WTC11 (cell line): ENCODE measurements around the gene F2.

ENCODE experiments used
- RORB ChIP-seq: fragments of 250-450 bp; sonication (Bioruptor Pico); IDR thresholded peaks from 2 replicates; pipeline ENCODE4 v1.9.0; 2021; ENCODE audit warnings: mild to moderate bottlenecking
- TF ChIP-seq, protein P1 (sequence below): sonication (generic); formaldehyde crosslinking; IDR thresholded peaks from 2 replicates; pipeline ENCODE4 v1.8.0; 2022; ENCODE audit warnings: mild to moderate bottlenecking, missing genetic modification reagents
- TF ChIP-seq, protein P2 (sequence below): fragments of 200-600 bp; IDR thresholded peaks from 2 replicates; pipeline ENCODE4 v1.8.0; 2022; ENCODE audit warnings: antibody characterized with exemption
- TF ChIP-seq, protein P3 (sequence below): sonication (generic); formaldehyde crosslinking; IDR thresholded peaks from 2 replicates; pipeline ENCODE4 v1.8.1; 2023; ENCODE audit warnings: mild to moderate bottlenecking, missing genetic modification reagents

DNA sequence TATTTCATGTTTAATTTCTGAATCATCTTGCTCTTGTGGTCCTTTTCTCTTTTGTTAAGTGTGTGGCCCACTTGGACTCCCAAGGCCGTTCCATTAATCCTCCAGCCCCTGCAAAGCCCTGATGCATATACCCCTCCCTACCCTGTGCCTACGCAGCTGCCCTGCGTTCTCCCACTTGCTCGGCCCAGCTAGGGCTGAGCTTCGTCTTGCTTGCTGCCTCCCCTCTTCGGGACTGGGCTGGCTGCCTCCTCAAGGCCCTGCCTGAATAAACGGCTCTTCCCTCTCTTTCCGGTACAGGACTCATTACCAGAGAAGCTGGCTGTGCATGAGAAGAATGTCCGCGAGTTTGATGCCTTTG lies 47.1 kb upstream of the F2 start:
- TF ChIP-seq, protein P1, sequence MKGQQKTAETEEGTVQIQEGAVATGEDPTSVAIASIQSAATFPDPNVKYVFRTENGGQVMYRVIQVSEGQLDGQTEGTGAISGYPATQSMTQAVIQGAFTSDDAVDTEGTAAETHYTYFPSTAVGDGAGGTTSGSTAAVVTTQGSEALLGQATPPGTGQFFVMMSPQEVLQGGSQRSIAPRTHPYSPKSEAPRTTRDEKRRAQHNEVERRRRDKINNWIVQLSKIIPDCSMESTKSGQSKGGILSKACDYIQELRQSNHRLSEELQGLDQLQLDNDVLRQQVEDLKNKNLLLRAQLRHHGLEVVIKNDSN (CRISPR knock-in tag): no peak
- TF ChIP-seq RORB (CRISPR knock-in tag): no peak
- TF ChIP-seq, protein P2, sequence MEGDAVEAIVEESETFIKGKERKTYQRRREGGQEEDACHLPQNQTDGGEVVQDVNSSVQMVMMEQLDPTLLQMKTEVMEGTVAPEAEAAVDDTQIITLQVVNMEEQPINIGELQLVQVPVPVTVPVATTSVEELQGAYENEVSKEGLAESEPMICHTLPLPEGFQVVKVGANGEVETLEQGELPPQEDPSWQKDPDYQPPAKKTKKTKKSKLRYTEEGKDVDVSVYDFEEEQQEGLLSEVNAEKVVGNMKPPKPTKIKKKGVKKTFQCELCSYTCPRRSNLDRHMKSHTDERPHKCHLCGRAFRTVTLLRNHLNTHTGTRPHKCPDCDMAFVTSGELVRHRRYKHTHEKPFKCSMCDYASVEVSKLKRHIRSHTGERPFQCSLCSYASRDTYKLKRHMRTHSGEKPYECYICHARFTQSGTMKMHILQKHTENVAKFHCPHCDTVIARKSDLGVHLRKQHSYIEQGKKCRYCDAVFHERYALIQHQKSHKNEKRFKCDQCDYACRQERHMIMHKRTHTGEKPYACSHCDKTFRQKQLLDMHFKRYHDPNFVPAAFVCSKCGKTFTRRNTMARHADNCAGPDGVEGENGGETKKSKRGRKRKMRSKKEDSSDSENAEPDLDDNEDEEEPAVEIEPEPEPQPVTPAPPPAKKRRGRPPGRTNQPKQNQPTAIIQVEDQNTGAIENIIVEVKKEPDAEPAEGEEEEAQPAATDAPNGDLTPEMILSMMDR: no peak
- TF ChIP-seq, protein P3, sequence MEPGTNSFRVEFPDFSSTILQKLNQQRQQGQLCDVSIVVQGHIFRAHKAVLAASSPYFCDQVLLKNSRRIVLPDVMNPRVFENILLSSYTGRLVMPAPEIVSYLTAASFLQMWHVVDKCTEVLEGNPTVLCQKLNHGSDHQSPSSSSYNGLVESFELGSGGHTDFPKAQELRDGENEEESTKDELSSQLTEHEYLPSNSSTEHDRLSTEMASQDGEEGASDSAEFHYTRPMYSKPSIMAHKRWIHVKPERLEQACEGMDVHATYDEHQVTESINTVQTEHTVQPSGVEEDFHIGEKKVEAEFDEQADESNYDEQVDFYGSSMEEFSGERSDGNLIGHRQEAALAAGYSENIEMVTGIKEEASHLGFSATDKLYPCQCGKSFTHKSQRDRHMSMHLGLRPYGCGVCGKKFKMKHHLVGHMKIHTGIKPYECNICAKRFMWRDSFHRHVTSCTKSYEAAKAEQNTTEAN (CRISPR knock-in tag): no peak
